HG02571 (cell line): ENCODE data around the gene DVL1.
"Not testable (repeated sequence)": the region's sequence is repeated elsewhere in the genome, so short reads cannot be mapped to it uniquely, and the experiment has no call there.

Experiments
- ATAC-seq: cut with Tn5 transposase; IDR thresholded peaks from one replicate; pipeline ENCODE4 v1.9.1; 2021; ENCODE audit warnings: mild to moderate bottlenecking, moderate library complexity; ENCODE audit not compliant: unreplicated experiment

The DVL1 gene

DNA sequence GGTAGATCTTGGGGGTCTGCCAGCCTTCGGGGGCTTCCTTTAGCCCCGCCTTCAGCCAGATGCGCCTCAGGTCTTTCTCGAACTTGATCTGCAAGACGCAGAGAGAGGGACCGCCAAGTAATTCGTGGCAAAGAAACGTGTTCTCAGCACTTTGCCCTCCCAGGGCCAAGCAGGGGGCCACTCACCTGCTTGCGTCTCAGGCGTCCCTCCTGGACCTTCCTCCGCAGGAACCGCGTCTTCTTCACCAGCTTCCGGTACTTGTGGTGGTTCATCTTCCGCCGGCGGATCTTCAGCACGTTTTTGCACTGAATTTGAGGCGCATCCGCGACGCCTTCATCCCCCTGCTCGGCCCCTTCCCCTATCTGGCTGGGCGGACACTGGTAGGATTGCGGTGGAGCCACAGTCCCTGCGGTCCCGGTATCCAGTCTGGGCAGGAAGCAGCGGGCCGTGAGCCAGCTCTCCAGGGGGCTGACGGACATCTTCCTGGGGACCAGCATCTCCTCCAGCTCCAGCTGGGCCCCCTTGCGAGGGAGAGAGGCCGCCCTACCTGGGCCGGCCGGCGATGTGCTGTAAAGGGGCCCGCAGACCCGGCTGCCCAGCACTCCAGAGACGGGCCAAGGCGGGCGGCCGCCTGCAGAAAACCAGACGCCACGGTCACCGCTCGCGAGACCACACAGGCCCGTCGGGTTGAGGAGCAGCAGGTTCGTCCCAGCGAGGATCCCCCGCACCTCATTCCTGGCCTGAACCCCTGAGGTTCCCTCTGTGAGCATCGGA, 24.8 kb upstream of the DVL1 start:
- no peak for ATAC-seq

- no peak for ATAC-seq
These were observed 24.0 kb upstream of the DVL1 start for GRCh38 chr1:1373051-1373814.

GRCh38 chr1:1371746-1372711, 22.8 kb upstream of the DVL1 start:
- no peak for ATAC-seq

DNA sequence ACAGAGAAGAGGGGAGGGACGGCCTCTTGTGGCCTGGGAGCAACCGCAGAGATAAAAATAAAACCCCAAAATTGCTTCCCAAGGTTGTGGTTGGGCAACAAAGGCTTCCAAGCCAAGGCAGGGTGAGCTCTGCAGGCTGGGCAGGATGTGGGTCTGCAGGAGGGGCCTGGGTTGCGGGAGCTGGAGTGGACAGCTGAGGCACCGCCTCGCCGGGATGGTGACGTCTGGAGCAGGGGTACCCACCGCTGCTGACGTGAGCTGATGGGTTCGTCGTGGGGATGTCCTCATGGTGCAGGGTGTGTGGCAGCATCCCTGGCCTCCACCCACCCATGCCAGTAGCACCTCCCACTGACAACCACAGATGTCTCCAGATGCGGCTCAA, 22.1 kb upstream of the DVL1 start:
- no peak for ATAC-seq

DNA sequence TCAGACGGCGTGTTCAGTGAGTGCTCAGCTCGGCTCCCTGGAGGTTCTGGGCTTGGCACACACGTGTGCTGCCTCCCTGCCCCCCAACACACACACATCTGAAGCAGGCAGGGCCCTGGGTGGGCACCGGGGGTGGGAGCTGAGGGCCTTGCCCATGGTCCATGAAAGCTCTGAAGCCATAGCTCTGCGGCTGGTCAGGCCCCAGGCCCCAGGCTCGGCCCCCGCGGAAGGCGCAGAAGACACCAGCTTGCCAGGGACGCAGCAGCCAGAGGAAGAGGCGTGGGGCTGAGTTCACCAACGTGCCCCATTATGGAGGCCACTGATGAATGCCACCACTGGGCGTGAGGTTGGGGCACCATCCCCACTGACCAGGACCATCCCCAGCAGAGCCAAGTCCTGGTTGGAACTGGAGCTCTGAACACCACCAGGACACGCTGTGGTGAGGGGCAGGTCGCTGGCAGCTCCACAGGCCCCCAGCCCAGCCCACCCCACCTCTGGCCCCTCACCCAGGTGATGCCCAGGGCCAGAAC, 21.6 kb upstream of the DVL1 start:
- no peak for ATAC-seq

DNA sequence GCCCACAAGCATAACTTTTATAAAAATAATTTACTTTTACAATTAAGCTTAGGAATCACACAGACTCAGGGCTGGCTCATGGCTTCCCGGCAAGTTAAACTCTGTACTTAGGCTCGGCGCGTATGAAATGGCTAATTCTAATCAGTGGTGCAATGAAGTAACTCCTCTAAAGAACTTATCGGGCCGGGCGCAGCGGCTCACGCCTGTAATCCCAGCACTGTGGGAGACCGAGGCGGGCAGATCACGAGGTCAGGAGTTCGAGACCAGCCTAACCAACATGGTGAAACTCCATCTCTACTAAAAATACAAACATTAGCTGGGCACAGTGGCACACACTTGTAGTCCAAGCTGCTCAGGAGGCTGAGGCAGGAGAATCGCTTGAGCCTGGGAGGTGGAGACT, 20.9 kb upstream of the DVL1 start:
- not testable (repeated sequence) for ATAC-seq

DNA sequence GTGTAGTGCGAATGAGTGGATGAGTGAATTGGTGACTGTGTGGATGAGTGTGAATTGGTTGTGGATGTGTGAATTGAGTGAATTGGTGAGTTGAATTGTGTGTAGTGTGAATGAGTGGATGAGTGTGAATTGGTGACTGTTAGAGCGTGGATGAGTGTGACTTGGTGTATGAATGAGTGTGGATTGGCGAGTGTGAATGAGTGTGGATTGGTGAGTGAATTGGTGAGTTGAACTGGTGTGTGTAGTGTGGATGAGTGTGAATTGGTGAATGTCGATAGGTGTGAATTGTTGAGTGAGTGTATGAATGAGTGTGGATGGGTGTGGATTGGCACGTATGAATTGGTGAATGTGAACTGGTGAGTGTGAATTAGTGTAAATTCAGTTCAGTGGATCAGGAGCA, 18.1 kb upstream of the DVL1 start:
- no peak for ATAC-seq

- ATAC-seq = no peak
These were observed 17.5 kb upstream of the DVL1 start for GRCh38 chr1:1366699-1367066.

- ATAC-seq = no peak
These were observed 16.9 kb upstream of the DVL1 start for GRCh38 chr1:1365875-1366698.

GRCh38 chr1:1364266-1364665, 15.0 kb upstream of the DVL1 start:
- ATAC-seq = no peak

- ATAC-seq = no peak
These were observed 12.8 kb upstream of the DVL1 start for GRCh38 chr1:1361982-1362423.

- no peak for ATAC-seq
These were observed 12.2 kb upstream of the DVL1 start for GRCh38 chr1:1361233-1361981.

GRCh38 chr1:1360506-1361169, 11.4 kb upstream of the DVL1 start:
- no peak for ATAC-seq

GRCh38 chr1:1359664-1360468, 10.6 kb upstream of the DVL1 start:
- ATAC-seq = no peak

DNA sequence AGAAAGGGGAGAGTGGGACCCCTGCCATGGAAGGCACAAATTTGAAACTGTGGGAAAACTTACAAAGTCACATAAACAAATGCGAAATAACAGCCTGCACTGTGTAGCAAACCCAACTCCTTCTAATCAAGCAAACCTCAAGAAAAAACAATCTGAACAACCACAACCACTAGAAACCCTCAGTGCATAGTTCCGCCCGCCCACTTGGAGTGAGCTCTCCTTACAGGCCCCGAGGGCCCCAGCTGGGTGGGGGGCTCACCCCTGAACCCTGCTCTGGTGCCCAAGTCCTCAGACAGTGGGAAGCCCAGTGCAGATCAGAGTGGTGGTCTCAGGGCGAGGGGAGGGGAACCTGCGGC, 10.1 kb upstream of the DVL1 start:
- no peak for ATAC-seq

DNA sequence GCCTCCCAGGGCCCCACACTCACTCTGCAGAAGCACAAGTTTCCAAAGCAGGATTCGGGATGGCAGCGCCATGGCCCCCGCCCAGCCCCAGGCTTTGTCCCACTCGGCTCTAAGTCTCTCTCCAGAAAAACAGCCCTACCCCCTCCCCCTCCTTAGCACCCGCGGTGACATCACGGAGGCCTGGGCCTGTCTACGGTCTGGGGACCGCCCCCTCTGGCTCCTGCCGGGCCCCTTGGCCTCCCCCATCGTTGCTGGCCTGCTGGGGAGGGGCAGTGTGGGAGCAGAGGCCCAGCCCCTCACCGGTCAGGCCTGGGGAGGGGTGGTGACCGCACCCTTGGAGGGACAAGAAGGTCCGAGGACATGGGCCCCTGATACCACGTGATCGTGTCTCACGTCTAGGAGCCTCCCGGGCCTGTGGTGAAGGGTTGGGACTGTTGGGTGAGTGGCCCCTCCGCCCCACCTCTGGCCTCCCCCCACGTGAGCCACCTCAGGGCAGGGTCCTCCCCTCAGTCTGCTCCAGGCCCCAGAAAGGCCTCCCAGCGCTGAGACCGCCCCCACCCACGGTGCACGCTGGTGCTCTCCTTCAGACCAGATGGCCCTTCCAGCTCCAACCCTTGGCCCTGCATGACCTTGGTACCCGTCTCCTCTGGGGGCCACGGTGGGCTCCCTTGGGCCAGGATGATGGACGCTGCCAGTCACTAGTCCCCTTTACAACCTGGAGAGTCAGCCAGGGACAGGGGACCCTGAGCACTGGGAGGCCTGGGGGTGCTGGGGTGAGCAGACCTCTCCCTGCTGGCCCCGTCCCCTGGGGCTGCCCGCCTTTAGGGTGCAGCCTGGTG, 9.4 kb upstream of the DVL1 start, which contains the start of gene MXRA8:
MXRA8 (minus strand) TSS at position 123 of the 839 bp plus-strand sequence; CDS start at position 72, 51 bp downstream.
- ATAC-seq = no peak

- no peak for ATAC-seq
These were observed 8.7 kb upstream of the DVL1 start for GRCh38 chr1:1357871-1358432.
